H1 (cell line): ENCODE results near the gene HIPK2. TPM values are rescaled to one million over a fixed set of nuclear protein-coding genes. Genes with fewer than 3 reads are reported as not detected.

ENCODE experiments used
- CTCF ChIA-PET: fragments of 300-600 bp; sonication (Branson Sonifier 250); formaldehyde crosslinking; loops from one replicate; lab custom pipeline; 2021; ENCODE audit not compliant: partially characterized antibody; lab: Charles Lee
- POLR2A ChIA-PET: fragments of 300-600 bp; sonication (Branson Sonifier 250); formaldehyde crosslinking; loops from one replicate; lab custom pipeline; 2021; ENCODE audit warnings: inconsistent platforms; ENCODE audit not compliant: partially characterized antibody; lab: Charles Lee
- DNase-seq, 2 experiments: peaks; one replicate each; pipeline versions ENCODE4 v3.0.0 to v3.0.0-alpha.2; 2010 to 2022; ENCODE audit warnings: low spot score in 2 of 2, low read depth in 1 of 2, mixed read lengths in 1 of 2
- FAIRE-seq: peaks from 2 replicates; lab custom pipeline; 2011; peaks lifted over from hg19 to GRCh38; lab: Jason Lieb, UNC
- H2AFZ ChIP-seq: 2 replicates; pipeline ENCODE4 v1.8.1; 2012; ENCODE audit warnings: low read length, inconsistent platforms
- H2AK5ac ChIP-seq: 2 replicates; pipeline ENCODE4 v1.6.1; 2013; ENCODE audit warnings: low read depth, low read length
- H2BK120ac ChIP-seq: replicated peaks from 2 replicates; pipeline ENCODE3; 2013; ENCODE audit warnings: low read depth, low read length, inconsistent platforms
- H2BK12ac ChIP-seq: 2 replicates; pipeline ENCODE4 v1.6.1; 2013; ENCODE audit warnings: low read depth, low read length
- H2BK15ac ChIP-seq: 2 replicates; pipeline ENCODE4 v1.6.1; 2013; ENCODE audit warnings: low read length
- H2BK20ac ChIP-seq: 2 replicates; pipeline ENCODE4 v1.6.1; 2013; ENCODE audit warnings: low read length
- H2BK5ac ChIP-seq: 2 replicates; pipeline ENCODE4 v1.6.1; 2013; ENCODE audit warnings: low read depth, low read length
- H3K14ac ChIP-seq: 2 replicates; pipeline ENCODE4 v1.6.1; 2013; ENCODE audit warnings: inconsistent platforms; ENCODE audit not compliant: insufficient read length
- H3K18ac ChIP-seq: 2 replicates; pipeline ENCODE4 v1.6.1; 2013; ENCODE audit warnings: low read length; ENCODE audit errors: extremely low read depth
- H3K23ac ChIP-seq: 2 replicates; pipeline ENCODE4 v1.6.1; 2013; ENCODE audit warnings: inconsistent platforms; ENCODE audit not compliant: insufficient read length
- H3K23me2 ChIP-seq: 2 replicates; pipeline ENCODE4 v1.6.1; 2013; ENCODE audit warnings: low read depth, low read length
- H3K27ac ChIP-seq: 2 replicates; pipeline ENCODE4 v1.6.1; 2011; ENCODE audit warnings: low read depth, low read length, inconsistent platforms
- H3K27me3 ChIP-seq, 4 experiments: replicated peaks in 1 of 4; 1 replicate in 1 of 4; 2 replicates in 3 of 4; pipeline versions ENCODE4 v1.6.1 to v1.8.1; 2011 to 2013; ENCODE audit warnings: low read length in 3 of 4, mild to moderate bottlenecking in 3 of 4, inconsistent platforms in 2 of 4, mixed read lengths in 2 of 4, moderate library complexity in 1 of 4; ENCODE audit not compliant: control insufficient read depth in 3 of 4, insufficient read depth in 3 of 4; ENCODE audit errors: extremely low read depth in 1 of 4
- H3K36me3 ChIP-seq, 4 experiments: 2 replicates each; pipeline versions ENCODE4 v1.6.1 to v1.8.1; 2011 to 2013; ENCODE audit warnings: mild to moderate bottlenecking in 4 of 4, low read length in 3 of 4, moderate library complexity in 2 of 4, control low read depth in 1 of 4, inconsistent platforms in 1 of 4; ENCODE audit not compliant: insufficient read depth in 4 of 4, control insufficient read depth in 2 of 4
- H3K4ac ChIP-seq: replicated peaks from 2 replicates; pipeline ENCODE3; 2013; ENCODE audit warnings: low read length, low read depth, mixed read lengths, inconsistent platforms; ENCODE audit not compliant: insufficient read length
- H3K4me1 ChIP-seq, 4 experiments: replicated peaks in 1 of 4; 1 replicate in 1 of 4; 2 replicates in 3 of 4; pipeline versions ENCODE4 v1.6.1 to v1.8.1; 2011 to 2013; ENCODE audit warnings: low read length in 3 of 4, inconsistent platforms in 2 of 4, mixed read lengths in 1 of 4; ENCODE audit not compliant: insufficient read depth in 4 of 4, control insufficient read depth in 3 of 4
- H3K4me2 ChIP-seq, 2 experiments: 2 replicates each; pipeline versions ENCODE4 v1.6.1 to v1.8.1; 2011 to 2013; ENCODE audit warnings: low read depth in 2 of 2, low read length in 2 of 2, control low read depth in 1 of 2, inconsistent platforms in 1 of 2, mild to moderate bottlenecking in 1 of 2; ENCODE audit not compliant: insufficient read depth in 1 of 2
- H3K4me3 ChIP-seq, 4 experiments: fragments of 200-600, 300-600 bp in 1 of 4; sonication (generic), shearing (Covaris generic), sonication (Bioruptor Twin) in 1 of 4; 2 replicates each; pipeline versions ENCODE4 v1.5.1 to v1.8.1; 2011 to 2016; ENCODE audit warnings: low read length in 4 of 4, low read depth in 3 of 4, control low read depth in 2 of 4, inconsistent platforms in 2 of 4, mild to moderate bottlenecking in 2 of 4, mixed read lengths in 1 of 4, moderate library complexity in 1 of 4; ENCODE audit not compliant: insufficient read depth in 2 of 4; ENCODE audit errors: extremely low read depth in 1 of 4
- H3K56ac ChIP-seq: replicated peaks from 2 replicates; pipeline ENCODE3; 2013; ENCODE audit warnings: low read depth, mild to moderate bottlenecking, mixed read lengths, low read length, inconsistent platforms; ENCODE audit not compliant: insufficient read length
- H3K79me1 ChIP-seq: 2 replicates; pipeline ENCODE4 v1.6.1; 2013; ENCODE audit warnings: low read depth, low read length, control low read depth
- H3K79me2 ChIP-seq, 2 experiments: 2 replicates each; pipeline versions ENCODE4 v1.6.1 to v1.8.1; 2012 to 2013; ENCODE audit warnings: low read length in 2 of 2, mild to moderate bottlenecking in 2 of 2, inconsistent platforms in 1 of 2; ENCODE audit not compliant: insufficient read depth in 2 of 2, control insufficient read depth in 1 of 2
- H3K9ac ChIP-seq, 4 experiments: replicated peaks in 1 of 4; 1 replicate in 1 of 4; 2 replicates in 3 of 4; pipeline versions ENCODE4 v1.6.1 to v1.8.1; 2011 to 2013; ENCODE audit warnings: low read depth in 3 of 4, low read length in 3 of 4, control low read depth in 2 of 4, mild to moderate bottlenecking in 2 of 4, moderate library complexity in 2 of 4, inconsistent platforms in 1 of 4; ENCODE audit errors: extremely low read depth in 1 of 4
- H3K9me3 ChIP-seq, 2 experiments: 2 replicates each; pipeline versions ENCODE4 v1.6.1 to v1.8.1; 2012 to 2013; ENCODE audit warnings: mild to moderate bottlenecking in 2 of 2, moderate library complexity in 2 of 2, control low read depth in 1 of 2, inconsistent platforms in 1 of 2, low read depth in 1 of 2, low read length in 1 of 2, mixed read lengths in 1 of 2; ENCODE audit not compliant: insufficient read depth in 2 of 2
- H4K20me1 ChIP-seq, 2 experiments: replicated peaks in 1 of 2; 2 replicates each; pipeline versions ENCODE3 to v1.8.1; 2011 to 2013; ENCODE audit warnings: inconsistent platforms in 2 of 2, low read length in 2 of 2, mild to moderate bottlenecking in 1 of 2; ENCODE audit not compliant: insufficient read depth in 2 of 2, control insufficient read depth in 1 of 2
- H4K5ac ChIP-seq: 2 replicates; pipeline ENCODE4 v1.6.1; 2013; ENCODE audit warnings: low read length, low read depth, mixed read lengths, inconsistent platforms; ENCODE audit not compliant: insufficient read length
- H4K8ac ChIP-seq: 2 replicates; pipeline ENCODE4 v1.8.0; 2013; ENCODE audit warnings: mild to moderate bottlenecking, moderate library complexity, low read length, inconsistent platforms; ENCODE audit not compliant: insufficient read depth; ENCODE audit errors: extremely low read depth
- H4K91ac ChIP-seq: replicated peaks from 2 replicates; pipeline ENCODE3; 2013; ENCODE audit warnings: low read length, mixed read lengths, inconsistent platforms; ENCODE audit not compliant: insufficient read length
- WGBS, 2 experiments: shearing (Covaris generic) in 1 of 2; methylation state at CpG; one replicate each; pipeline versions ENCODE4 v1.1.6 to v1.1.7; 2013 to 2015; ENCODE audit warnings: low lambda C conversion rate in 2 of 2, mixed read lengths in 2 of 2, inconsistent platforms in 1 of 2, low coverage in 1 of 2, missing lambda C conversion rate in 1 of 2; ENCODE audit not compliant: insufficient replicate concordance in 2 of 2, insufficient coverage in 1 of 2, insufficient read length in 1 of 2; ENCODE audit errors: extremely low coverage in 1 of 2, missing lambda C conversion rate in 1 of 2; 5-methylcytosine and 5-hydroxymethylcytosine counted together
- polyA plus RNA-seq, 7 experiments: library from polyadenylated mRNA; depleted of rRNA in 3 of 7; stranded (reverse) in 5 of 7; unstranded in 2 of 7; fragments of >200 nt in 5 of 7; fragments of 200-250 nt in 2 of 7; gene quantifications; 1 replicate in 5 of 7; 2 replicates in 1 of 7; 4 replicates in 1 of 7; pipeline versions ENCODE4 v1.2.1 to v1.2.3, GENCODE V29; 2011 to 2013; ENCODE audit warnings: missing spikeins in 2 of 7, mixed read lengths in 2 of 7
- total RNA-seq: library from RNA; stranded (reverse); fragmentation: NEBNext Ultra II Directional; extraction: Animal tissue kit (Norgen Biotek cat#: 25700); gene quantifications from 2 replicates; pipeline ENCODE4 v1.2.1, GENCODE V29; 2021

Gene HIPK2
- total and polyA plus RNA-seq, 2 of the 8 experiments (the other 6 are each of a cell fraction or from before 2014, with no cell fraction given) = 8.3 to 24.3 TPM

- Histone ChIP-seq H3K4me1 (peaks cover 0 to 7% (median 0%) of the 10 kb centered on the region in 4 experiments; a peak in 2 of 7 replicates), H4K8ac (no peak overlapping the region), H3K4me3 (peak overlapping the region; percentile 43 to 69 (median 49); a peak in 7 of 8 replicates), H3K56ac (no peak overlapping the region), H3K79me2 (no peaks in the 10 kb centered on the region), H4K91ac (no peak overlapping the region), H3K14ac (no peak overlapping the region), H3K9ac (no peak overlapping the region), H2BK5ac (no peak overlapping the region), H2BK20ac (no peak overlapping the region), H2BK120ac (no peak overlapping the region), H4K20me1 (peaks cover 0 to 2% of the 10 kb centered on the region in 2 experiments), H3K23ac (no peak overlapping the region), H3K27me3 (peaks cover 20 to 47% (median 37%) of the 10 kb centered on the region in 4 experiments), H3K79me1 (no peaks in the 10 kb centered on the region), H3K36me3 (no peaks in the 10 kb centered on the region), H4K5ac (no peak overlapping the region), H3K9me3 (peaks cover 0 to 4% of the 10 kb centered on the region in 2 experiments; a peak in 2 of 4 replicates), H2BK15ac (no peak overlapping the region), H3K4me2 (peak overlapping the region; percentile 64 to 84), H2AK5ac (no peak overlapping the region), H3K4ac (no peak overlapping the region), H3K18ac (no peak overlapping the region), H2AFZ (no peak overlapping the region; the same call in 1 of the 2 replicates), H3K23me2 (peaks cover 5% of the 10 kb centered on the region; the same call in 1 of the 2 replicates), H3K27ac (no peak overlapping the region), H2BK12ac (no peak overlapping the region)
- DNase-seq (no peak), FAIRE-seq (no peak)
- 30% methylated on average over 11 of the region's 11 CpGs; no CpG with 5 or more reads in 1 of the 2 experiments for WGBS, 2 experiments
- ChIA-PET POLR2A (interaction anchor here (0.8 to 1.7 kb wide), 3 partner anchors 14 to 19 kb away, joined by 3 to 5 read pairs (median 4); no protein-coding TSS in a partner anchor), CTCF (interaction anchor here (0.7 to 1.6 kb wide), 4 partner anchors 18 to 202 kb away, joined by 3 to 5 read pairs (median 3); no protein-coding TSS in a partner anchor)
Observed at GRCh38 chr7:139522830-139523198, 255.0 kb downstream of the HIPK2 start.
